Activated naive CD4-positive, alpha-beta T cell (primary cell): ENCODE data around the gene ACTRT3.
A peak's percentile ranks its signal among the peaks of the same experiment; 100 is the strongest.

Experiments
- DNase-seq, 4 experiments: peaks; one replicate each; lab custom pipeline; 2025; lab: John Stamatoyannopoulos, UW

The ACTRT3 gene

DNA sequence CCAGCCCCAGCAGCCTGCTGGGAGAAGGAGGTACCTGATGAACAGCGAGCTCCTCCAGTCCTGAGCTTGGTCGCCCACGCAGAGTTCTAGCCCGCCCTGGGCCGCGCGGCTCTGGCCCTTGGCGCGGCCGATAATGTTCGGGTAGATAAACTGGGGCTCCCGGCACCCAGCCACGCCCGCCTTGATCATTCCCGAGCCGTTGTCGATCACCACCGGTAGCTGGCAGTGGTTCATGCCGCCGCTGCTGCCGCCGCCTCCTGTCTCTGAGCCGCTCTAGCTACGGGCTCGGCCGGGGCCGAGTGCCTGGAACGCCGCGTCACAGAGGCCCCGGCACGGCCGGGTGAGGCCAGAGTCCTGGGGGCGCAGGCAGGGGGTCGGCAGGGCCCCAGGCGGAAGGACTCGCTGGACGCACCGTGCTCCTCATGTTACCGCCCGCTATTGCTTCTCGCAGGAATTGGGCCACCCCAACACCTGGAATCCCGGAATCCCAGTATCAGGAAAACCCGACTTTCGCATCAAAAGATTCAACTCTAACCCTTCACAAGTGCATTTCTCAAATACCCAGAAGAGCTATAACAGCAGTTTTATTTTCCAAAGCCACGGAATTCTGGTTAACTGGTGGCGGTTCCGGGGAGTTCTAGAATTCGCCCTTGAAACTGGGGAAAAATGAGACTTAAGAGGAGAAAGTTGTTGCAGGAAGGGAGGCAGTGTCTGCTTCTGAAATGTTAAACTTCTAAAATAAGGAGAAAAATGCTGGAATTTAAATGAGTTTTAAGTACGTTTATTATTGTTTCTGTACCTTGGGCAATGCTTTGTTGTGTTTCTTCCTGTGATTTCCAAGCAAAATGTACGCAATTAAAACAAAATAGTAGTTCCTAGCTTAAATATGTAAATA lies at the start of gene ACTRT3:
Gene ACTRT3 (minus strand): TSS at position 275 of the 895 bp plus-strand sequence. CDS start 41 bp downstream, at position 234.
- peak; percentile 8 to 40 (median 20) for DNase-seq

GRCh38 chr3:169818316-169818715 lies 49.0 kb upstream of the ACTRT3 start:
- no peak for DNase-seq

GRCh38 chr3:169815590-169816150 lies 46.3 kb upstream of the ACTRT3 start:
- DNase-seq, result no peak

GRCh38 chr3:169813757-169814517 lies 44.6 kb upstream of the ACTRT3 start:
- DNase-seq, result peak; percentile 15 to 60 (median 36)

DNA sequence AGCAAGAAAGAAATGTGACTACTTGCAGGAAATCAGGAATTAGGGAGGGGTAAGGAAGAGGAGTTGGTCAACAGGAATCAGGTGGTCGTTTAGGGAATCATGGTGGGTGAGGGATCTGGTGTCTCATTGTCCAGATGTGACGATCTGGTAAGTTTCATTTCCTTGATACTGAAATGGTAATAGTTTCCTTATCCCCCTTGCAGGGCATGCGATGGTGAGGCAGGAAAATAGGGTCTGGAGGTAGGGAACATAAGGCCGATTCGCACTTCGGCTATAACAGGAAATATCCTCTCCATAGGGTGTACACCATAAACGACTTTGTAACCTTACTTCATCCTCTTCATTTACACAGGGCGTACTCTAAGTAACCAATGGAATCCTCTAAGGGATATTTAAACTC lies 43.9 kb upstream of the ACTRT3 start:
- DNase-seq, result no peak

GRCh38 chr3:169812332-169813235 lies 43.2 kb upstream of the ACTRT3 start, which contains the start of the genes LRRC34 and LRRIQ4:
Gene LRRC34 (minus strand): TSS chr3:169812904. CDS start chr3:169812548, 356 bp downstream.
Gene LRRIQ4 (plus strand): TSS chr3:169812870. CDS start chr3:169821922, 9,052 bp downstream.
- DNase-seq, result peak; percentile 5 to 54 (median 37)

GRCh38 chr3:169811631-169812331 lies 42.4 kb upstream of the ACTRT3 start:
- DNase-seq, result peak in 1 of 4 experiments; percentile 10

DNA sequence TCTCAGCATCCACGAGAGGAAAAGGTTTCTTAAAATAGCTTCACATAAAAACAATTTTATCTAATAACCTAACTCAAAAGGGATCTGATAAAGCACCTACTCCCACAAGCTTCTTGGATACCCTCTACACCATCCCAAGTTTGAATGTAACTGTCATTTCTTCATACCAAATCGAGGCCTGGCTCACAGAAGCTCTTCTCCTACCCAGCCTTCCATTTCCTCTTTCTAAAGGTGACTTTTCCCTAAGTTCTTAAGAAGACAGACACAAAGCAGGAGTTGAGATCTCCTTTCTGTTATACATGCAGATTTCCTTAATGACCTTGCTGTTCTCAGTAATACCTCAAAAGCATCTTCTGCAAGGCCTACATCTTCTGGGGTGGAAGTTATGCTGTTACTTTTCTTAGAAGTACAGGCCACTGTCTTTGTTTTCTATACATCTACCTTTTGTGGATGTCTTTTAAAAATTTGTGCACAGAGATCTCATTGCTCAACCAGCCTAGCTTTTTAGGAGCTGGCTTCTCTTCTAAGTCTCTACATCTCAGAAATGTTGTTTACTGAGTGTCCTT lies 40.0 kb upstream of the ACTRT3 start:
- no peak for DNase-seq

DNA sequence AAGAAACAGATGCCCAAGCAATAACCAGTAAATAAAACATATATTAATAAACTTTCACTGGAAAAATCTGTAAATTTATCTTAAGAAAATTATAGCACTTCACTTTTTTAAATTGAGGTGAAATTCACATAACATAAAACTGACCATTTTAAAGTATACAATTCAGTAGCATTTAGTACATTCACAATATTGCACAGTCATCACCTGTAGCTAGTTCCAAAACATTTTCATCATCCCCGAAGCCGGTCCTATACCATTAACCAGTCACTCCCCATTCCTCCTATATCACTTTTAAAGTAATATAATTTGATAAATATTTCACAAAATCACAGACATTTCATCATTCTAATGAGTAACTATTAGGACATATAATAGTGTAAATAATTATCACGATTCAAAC lies 35.3 kb upstream of the ACTRT3 start:
- DNase-seq, result no peak

DNA sequence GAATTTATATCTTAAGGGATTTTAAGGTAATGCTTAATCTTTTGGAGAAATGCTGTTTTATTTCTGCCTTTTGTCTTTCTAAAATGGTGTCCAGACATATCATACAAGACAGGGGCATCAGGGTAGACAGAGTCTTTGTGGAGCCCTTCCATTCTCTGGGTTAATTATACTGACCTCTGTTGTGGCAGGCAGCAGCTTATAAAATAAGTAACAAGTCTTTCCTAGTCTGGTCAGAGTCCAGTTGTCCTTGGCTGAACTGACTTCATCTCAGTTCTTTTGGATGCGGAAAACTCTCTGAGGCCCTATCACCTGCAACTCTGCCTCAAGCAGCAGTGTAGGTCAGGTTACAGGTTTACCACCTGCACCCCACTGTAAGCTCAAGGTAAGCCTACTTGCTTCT lies 23.0 kb upstream of the ACTRT3 start:
- DNase-seq, result no peak

GRCh38 chr3:169790687-169791429 lies 21.5 kb upstream of the ACTRT3 start:
- no peak for DNase-seq

- DNase-seq, result no peak
Measured at GRCh38 chr3:169790219-169790618, 20.9 kb upstream of the ACTRT3 start.

DNA sequence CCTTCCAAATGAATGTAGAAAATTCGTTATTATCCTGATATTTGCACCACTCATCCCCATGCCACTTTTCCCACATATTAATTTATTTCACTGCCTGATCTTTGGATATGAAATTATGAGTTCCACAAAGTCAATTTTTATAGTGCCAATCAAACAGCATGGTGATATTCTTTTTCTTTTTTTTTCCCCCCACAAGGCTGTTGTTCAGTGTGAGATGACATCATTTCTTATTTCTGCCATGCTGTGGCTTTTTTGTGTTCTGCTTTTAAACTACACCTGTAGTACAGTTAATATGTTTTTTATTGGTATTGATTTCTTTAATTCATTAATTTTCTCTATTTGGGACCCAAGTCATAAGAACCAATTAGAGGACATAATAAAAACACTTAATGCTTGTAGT lies 18.4 kb upstream of the ACTRT3 start:
- no peak for DNase-seq

DNA sequence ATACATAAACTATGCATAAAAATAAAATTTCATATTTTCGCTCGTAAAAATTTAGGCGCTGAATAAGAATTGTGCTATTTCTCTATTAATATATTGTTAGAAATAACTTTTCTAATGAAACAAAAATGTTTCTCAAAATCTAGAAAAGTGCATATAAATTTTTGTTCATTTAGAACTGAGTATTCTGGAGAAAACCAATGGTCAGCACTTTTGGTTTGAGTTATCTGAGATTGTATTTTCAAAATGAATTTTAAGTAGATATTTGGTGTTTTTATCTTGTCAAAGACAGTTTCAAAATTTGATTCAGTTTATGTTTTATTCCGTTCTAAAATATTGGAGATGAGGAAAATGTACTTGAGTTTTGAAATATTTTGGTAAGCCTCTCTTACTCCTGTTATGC lies 17.8 kb upstream of the ACTRT3 start:
- no peak for DNase-seq

DNA sequence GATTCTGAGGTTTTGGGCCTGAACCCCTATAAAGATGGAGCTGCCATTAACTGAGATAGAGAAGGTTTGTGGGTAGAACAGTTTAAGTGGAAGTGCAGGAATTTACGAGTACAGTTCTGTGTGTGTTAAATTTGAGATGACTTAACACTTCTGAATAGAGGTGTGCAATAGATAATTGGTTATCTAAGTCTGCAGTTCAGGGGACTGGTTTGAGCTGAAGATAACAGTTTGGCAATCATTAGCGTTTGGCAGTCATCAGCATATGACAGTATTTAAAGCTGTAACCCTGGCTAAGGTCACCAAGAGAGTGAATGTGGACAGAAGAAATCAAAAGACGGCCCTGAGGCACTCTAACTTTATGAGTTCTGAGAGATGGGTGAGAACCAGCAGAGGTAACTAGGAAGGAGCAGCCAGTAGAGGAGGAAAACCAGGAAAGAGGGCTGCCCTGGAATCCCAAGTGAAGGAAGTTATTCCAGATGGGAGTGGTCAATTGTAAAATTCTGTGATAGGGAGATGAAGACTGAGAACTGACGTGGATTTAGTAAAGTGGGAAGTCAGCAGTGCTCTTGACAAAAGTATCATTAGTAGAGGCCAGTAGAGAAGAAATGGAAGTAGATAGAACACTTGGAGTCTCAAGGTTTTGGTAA lies 12.0 kb upstream of the ACTRT3 start:
- no peak for DNase-seq

DNA sequence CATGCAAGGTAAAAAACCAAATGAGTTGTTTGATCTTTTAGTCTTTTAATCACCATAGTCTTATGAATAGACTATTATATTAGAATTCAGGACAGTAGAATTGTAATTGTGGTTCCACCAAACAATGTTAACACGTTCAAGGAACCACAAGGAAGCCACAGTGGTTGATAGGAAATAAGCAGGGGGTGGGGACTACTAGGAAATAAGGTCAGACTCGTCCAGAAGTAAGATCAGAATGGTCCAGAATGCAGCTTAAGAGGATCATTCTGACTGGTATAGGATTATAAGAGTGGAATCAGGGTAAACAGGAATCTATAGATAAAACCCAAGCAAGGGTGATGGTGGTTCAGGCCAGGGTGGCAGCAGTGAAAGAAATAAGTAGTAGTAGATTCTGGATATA lies 11.4 kb upstream of the ACTRT3 start:
- DNase-seq, result no peak

- DNase-seq, result no peak
Measured at GRCh38 chr3:169777822-169778221, 8.5 kb upstream of the ACTRT3 start.

DNA sequence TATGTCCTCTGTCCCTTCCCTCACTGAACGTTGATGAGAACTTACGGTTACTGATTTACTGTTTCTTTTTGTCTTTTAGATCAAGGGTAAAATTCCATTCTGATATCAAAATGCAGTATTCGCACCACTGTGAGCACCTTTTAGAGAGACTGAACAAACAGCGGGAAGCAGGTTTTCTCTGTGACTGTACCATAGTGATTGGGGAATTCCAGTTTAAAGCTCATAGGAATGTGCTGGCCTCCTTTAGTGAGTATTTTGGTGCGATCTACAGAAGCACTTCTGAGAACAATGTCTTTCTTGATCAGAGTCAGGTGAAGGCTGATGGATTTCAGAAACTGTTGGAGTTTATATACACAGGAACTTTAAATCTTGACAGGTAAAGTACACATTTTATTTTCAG lies 4.8 kb upstream of the ACTRT3 start:
- no peak for DNase-seq
